Measurements from ENCODE around the gene LCLAT1.

LCLAT1 gene

GRCh38 chr2:30424231-30424630 lies 22.8 kb upstream of the LCLAT1 start:
- no peak for DNase-seq

GRCh38 chr2:30425326-30425725 lies 21.7 kb upstream of the LCLAT1 start:
- no peak for DNase-seq

DNA sequence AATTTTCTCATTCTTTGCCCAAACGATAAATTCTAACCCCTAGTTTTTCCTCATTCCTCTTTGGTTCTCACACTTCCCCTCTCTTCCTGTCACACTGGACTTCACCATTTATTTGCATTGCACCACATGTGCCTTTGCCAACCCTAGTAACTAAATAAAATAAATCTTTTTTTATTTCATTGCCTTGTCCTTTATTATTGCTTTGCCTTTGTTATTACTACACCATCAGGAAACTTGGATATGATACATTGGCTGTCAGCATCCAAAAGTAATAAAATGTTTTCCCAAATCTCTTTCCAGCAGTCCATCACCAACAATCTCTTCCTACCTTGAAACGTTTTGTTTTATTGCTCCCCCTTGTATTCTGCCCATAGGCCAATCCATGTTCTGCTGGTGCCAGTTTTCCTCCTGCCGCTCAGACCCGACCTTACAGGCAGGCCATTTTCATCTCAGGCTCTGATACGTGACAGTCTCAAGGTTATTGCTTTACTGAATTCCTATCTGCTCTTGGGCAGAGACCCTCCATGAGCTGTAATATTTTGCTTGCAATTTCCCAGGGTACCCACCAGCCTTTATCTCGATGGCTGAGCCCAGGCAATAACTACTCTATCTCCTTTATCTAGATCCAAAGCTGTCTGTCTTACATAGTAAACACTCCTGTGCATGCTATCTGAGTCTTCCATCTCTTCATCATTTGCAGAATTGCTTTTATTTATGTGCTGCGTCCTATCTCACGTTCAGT lies 19.3 kb upstream of the LCLAT1 start:
- no peak for DNase-seq

DNA sequence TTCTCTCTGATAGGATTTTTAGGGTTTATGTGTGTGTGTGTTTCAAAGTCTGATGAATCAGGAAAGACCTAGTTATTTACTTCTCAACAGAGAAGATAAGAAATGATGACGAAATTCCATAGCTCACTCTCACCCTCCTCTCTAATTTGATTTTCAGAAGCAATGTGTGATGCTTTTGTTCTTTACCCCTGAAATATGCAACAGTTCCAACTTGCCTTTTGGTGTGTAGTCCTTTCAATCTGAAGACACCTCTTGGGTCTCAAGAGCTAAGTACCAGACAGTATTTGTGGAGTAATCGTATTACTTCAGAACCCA lies 18.7 kb upstream of the LCLAT1 start:
- no peak for DNase-seq

DNA sequence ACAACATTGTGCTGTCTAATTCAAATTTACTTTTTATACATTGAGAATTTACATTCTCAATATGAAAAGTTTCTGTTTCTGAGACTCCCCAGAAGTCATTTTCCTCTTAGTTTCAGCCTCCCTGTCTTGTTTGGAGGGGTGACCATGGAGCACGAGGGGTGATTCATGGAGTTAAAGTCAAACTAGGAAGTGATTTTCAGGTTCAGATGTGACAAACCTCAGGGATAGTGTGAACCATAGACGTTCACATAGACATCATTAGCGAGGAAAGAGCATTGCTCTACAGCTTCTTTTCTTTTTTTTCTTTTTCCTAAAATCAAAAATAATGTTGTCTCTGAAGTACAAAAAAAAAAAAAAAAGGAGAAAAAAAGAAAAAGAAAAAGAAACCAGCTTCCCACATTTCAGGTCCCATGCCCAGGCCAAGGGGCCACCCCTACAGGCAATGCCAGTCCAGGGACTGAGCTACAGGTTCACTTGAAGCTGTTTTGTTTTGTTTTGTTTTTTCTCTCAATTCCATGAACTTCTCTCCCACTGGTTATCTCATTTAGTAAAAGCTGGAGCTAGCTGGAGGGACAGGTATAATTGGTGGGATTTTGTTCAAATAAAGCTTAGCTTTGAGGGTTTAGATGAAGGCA lies 18.1 kb upstream of the LCLAT1 start:
- DNase-seq = no peak

- no peak for DNase-seq
These were observed 13.3 kb upstream of the LCLAT1 start for GRCh38 chr2:30433541-30434299.

- no peak for DNase-seq
These were observed 12.3 kb upstream of the LCLAT1 start for GRCh38 chr2:30434708-30435107.

- no peak for DNase-seq
These were observed 10.1 kb upstream of the LCLAT1 start for GRCh38 chr2:30436859-30437435.

GRCh38 chr2:30437809-30438548 lies 9.1 kb upstream of the LCLAT1 start:
- DNase-seq = no peak

- no peak for DNase-seq
These were observed 7.8 kb upstream of the LCLAT1 start for GRCh38 chr2:30439296-30439695.

DNA sequence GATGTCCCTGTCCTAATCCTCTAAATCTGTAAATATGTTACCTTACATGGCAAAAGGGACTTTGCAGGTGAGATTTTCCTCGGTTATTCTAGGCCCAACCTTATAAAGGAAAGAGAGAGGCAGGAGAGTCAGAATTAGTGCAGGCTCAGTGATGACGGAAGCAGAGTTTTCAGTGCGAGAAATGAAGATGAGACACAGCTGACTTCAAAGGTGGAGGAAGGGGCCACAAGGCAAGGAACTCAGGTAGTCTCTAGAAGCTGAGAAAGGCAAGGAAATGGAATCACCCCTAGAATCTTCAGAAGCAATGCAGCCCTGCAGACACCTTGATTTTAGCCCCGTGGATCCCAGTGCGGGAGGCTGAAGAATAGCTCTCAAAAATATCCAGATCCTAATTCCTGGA lies 7.2 kb upstream of the LCLAT1 start:
- DNase-seq = no peak

GRCh38 chr2:30441023-30441422 lies 6.0 kb upstream of the LCLAT1 start:
- no peak for DNase-seq

DNA sequence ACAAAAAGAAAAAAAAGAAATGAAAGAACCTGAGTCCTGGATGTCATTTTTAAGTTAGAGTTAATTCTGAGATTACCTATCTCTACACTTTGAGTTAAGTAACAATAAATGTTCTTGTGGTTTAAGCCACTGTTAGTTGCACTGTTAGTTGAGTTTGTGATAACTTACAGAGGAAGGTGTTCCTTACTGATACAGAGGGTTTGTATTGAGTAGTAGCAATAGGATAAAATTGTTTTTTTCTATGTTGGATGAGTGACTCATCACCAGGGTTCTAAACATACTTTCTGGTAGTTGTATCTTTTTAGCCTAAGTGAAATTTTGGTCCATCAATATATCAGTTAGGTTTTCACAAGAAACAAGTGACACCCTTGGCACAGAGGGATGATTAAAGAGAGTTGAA lies 4.0 kb upstream of the LCLAT1 start:
- DNase-seq = no peak

DNA sequence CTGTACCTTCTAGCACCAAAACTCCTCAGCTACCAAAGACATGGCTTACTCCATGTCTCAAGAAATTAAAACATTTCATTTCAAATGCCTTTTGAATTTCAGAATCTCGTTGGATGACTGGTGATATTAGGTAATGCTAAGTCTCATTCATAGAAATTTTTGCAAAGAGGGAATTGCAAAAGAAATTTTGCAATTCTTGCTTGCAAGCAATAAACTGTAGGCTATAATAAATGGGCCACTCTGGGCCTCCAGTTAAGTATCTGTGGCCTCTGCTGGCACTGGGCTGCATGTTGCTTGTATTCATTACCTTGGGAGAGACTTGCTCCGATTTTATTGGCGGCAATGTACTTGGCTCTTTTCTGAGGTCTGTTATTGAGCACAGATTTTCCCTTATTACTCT lies 2.8 kb upstream of the LCLAT1 start:
- no peak for DNase-seq

- DNase-seq = no peak
These were observed 1.7 kb upstream of the LCLAT1 start for GRCh38 chr2:30445266-30445821.

GRCh38 chr2:30446602-30447148 lies 371 bp upstream of the LCLAT1 start:
- no peak for DNase-seq

DNA sequence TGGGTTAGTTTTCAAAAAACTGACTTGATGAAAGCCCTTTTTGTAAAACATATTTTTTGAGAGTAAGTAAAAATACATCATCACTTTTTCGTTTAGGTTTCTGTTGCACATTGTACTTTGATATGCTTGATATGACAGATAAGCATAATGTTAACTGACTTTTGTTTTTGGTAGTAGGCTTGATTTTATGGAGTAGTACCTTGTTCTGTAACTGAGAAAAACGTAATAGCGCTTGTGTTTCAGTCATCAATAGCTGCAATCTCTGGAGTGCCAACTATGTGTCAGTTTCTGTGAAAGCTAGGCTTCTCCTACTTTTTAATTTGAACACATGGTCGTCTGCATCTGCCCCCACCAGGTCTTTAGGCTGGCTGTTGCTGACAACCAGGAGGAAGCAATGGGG lies 1.3 kb downstream of the LCLAT1 start:
- no peak for DNase-seq

- DNase-seq = no peak
These were observed 1.8 kb downstream of the LCLAT1 start for GRCh38 chr2:30448866-30449265.

GRCh38 chr2:30450025-30450424 lies 3.0 kb downstream of the LCLAT1 start:
- DNase-seq = no peak

- no peak for DNase-seq
These were observed 6.5 kb downstream of the LCLAT1 start for GRCh38 chr2:30453498-30453897.

GRCh38 chr2:30454571-30454970 lies 7.5 kb downstream of the LCLAT1 start:
- no peak for DNase-seq

GRCh38 chr2:30455114-30455738 lies 8.2 kb downstream of the LCLAT1 start:
- no peak for DNase-seq

Data from activated CD4-positive, alpha-beta T cell treated with anti-CD3 and anti-CD28 coated beads for 1 hour (primary cell).